HG02885 (cell line): ENCODE data around the gene YTHDF1.
A peak's percentile ranks its signal among the peaks of the same experiment; 100 is the strongest.

Source experiments
- ATAC-seq: cut with Tn5 transposase; IDR thresholded peaks from one replicate; pipeline ENCODE4 v1.9.1; 2021; ENCODE audit warnings: mild to moderate bottlenecking; ENCODE audit not compliant: unreplicated experiment, poor library complexity

Gene YTHDF1

GRCh38 chr20:63188159-63188442 is 27.8 kb downstream of the YTHDF1 start:
- ATAC-seq, result no peak

GRCh38 chr20:63187338-63188158 is 28.4 kb downstream of the YTHDF1 start:
- ATAC-seq, result no peak

GRCh38 chr20:63186528-63187316 is 29.2 kb downstream of the YTHDF1 start:
- ATAC-seq, result no peak

- no peak for ATAC-seq
Measured at GRCh38 chr20:63186084-63186483, 29.8 kb downstream of the YTHDF1 start.

- no peak for ATAC-seq
Measured at GRCh38 chr20:63185215-63185796, 30.6 kb downstream of the YTHDF1 start.

- no peak for ATAC-seq
Measured at GRCh38 chr20:63183422-63184146, 32.3 kb downstream of the YTHDF1 start.

GRCh38 chr20:63182946-63183415 is 33.0 kb downstream of the YTHDF1 start:
- ATAC-seq, result no peak

- no peak for ATAC-seq
Measured at GRCh38 chr20:63182425-63182824, 33.5 kb downstream of the YTHDF1 start.

- ATAC-seq, result no peak
Measured at GRCh38 chr20:63181226-63181625, 34.7 kb downstream of the YTHDF1 start.

GRCh38 chr20:63180569-63181185 is 35.3 kb downstream of the YTHDF1 start:
- no peak for ATAC-seq

- ATAC-seq, result no peak
Measured at GRCh38 chr20:63179687-63180568, 36.0 kb downstream of the YTHDF1 start.

GRCh38 chr20:63178889-63179686 is 36.8 kb downstream of the YTHDF1 start:
- peak; percentile 65 for ATAC-seq

- ATAC-seq, result no peak
Measured at GRCh38 chr20:63178446-63178820, 37.5 kb downstream of the YTHDF1 start.

GRCh38 chr20:63177785-63178445 is 38.0 kb downstream of the YTHDF1 start:
- no peak for ATAC-seq

GRCh38 chr20:63177134-63177784 is 38.7 kb downstream of the YTHDF1 start:
- no peak for ATAC-seq

GRCh38 chr20:63176427-63177133 is 39.4 kb downstream of the YTHDF1 start:
- no peak for ATAC-seq

GRCh38 chr20:63176034-63176426 is 39.9 kb downstream of the YTHDF1 start:
- ATAC-seq, result no peak
